NCI-H748 (cell line): ENCODE data around the gene MS4A15.
"Not testable (repeated sequence)": the region's sequence is repeated elsewhere in the genome, so short reads cannot be mapped to it uniquely, and the experiment has no call there.

ENCODE experiments used
- DNase-seq: peaks from one replicate; lab custom pipeline; 2025; ENCODE audit not compliant: unreplicated experiment; lab: John Stamatoyannopoulos, UW

MS4A15 gene

GRCh38 chr11:60801194-60801593, 44.5 kb downstream of the MS4A15 start:
- no peak for DNase-seq

GRCh38 chr11:60803273-60803936, 46.7 kb downstream of the MS4A15 start:
- DNase-seq: no peak

GRCh38 chr11:60809249-60809648, 52.6 kb downstream of the MS4A15 start:
- DNase-seq: no peak

GRCh38 chr11:60809691-60810090, 53.0 kb downstream of the MS4A15 start:
- no peak for DNase-seq

- no peak for DNase-seq
Measured at GRCh38 chr11:60810151-60810550, 53.5 kb downstream of the MS4A15 start.

- no peak for DNase-seq
Measured at GRCh38 chr11:60810569-60810968, 53.9 kb downstream of the MS4A15 start.

- no peak for DNase-seq
Measured at GRCh38 chr11:60813324-60813723, 56.7 kb downstream of the MS4A15 start.

- no peak for DNase-seq
Measured at GRCh38 chr11:60814112-60814511, 57.4 kb downstream of the MS4A15 start.

- no peak for DNase-seq
Measured at GRCh38 chr11:60816590-60817157, 60.0 kb downstream of the MS4A15 start.

- DNase-seq: no peak
Measured at GRCh38 chr11:60818057-60818456, 61.4 kb downstream of the MS4A15 start.

GRCh38 chr11:60821827-60822599, 65.3 kb downstream of the MS4A15 start:
- no peak for DNase-seq

GRCh38 chr11:60823745-60824306, 67.2 kb downstream of the MS4A15 start:
- DNase-seq: not testable (repeated sequence)

- DNase-seq: no peak
Measured at GRCh38 chr11:60825118-60825517, 68.5 kb downstream of the MS4A15 start.

- DNase-seq: no peak
Measured at GRCh38 chr11:60825790-60826189, 69.1 kb downstream of the MS4A15 start.
